GM18867 (cell line): ENCODE data around the gene PPP1R1B.

Experiments used
- ATAC-seq: cut with Tn5 transposase; IDR thresholded peaks from one replicate; pipeline ENCODE4 v1.9.1; 2021; ENCODE audit warnings: mild to moderate bottlenecking, moderate library complexity; ENCODE audit not compliant: unreplicated experiment

PPP1R1B gene

GRCh38 chr17:39614545-39615157 is 12.1 kb upstream of the PPP1R1B start:
- no peak for ATAC-seq

GRCh38 chr17:39615434-39615833 is 11.3 kb upstream of the PPP1R1B start:
- no peak for ATAC-seq

- ATAC-seq: no peak
Measured at GRCh38 chr17:39617100-39617445, 9.7 kb upstream of the PPP1R1B start.

GRCh38 chr17:39617446-39618245 is 9.1 kb upstream of the PPP1R1B start:
- peak; percentile 33 for ATAC-seq

- peak; percentile 7 for ATAC-seq
Measured at GRCh38 chr17:39618246-39618913, 8.4 kb upstream of the PPP1R1B start.

- ATAC-seq: no peak
Measured at GRCh38 chr17:39618956-39619785, 7.6 kb upstream of the PPP1R1B start.

GRCh38 chr17:39619786-39620101 is 7.0 kb upstream of the PPP1R1B start:
- ATAC-seq: no peak

GRCh38 chr17:39621523-39622379 is 5.0 kb upstream of the PPP1R1B start:
- peak; percentile 50 for ATAC-seq

GRCh38 chr17:39622380-39623006 is 4.3 kb upstream of the PPP1R1B start:
- peak; percentile 13 for ATAC-seq

- peak; percentile 45 for ATAC-seq
Measured at GRCh38 chr17:39623356-39623950, 3.3 kb upstream of the PPP1R1B start.

GRCh38 chr17:39624313-39624712 is 2.4 kb upstream of the PPP1R1B start:
- no peak for ATAC-seq

- no peak for ATAC-seq
Measured at GRCh38 chr17:39625198-39625785, 1.5 kb upstream of the PPP1R1B start.

- ATAC-seq: no peak
Measured at GRCh38 chr17:39627047-39627711, 427 bp downstream of the PPP1R1B start.

- ATAC-seq: no peak
Measured at GRCh38 chr17:39627712-39628516, 1.2 kb downstream of the PPP1R1B start.

GRCh38 chr17:39628655-39629493 is 2.1 kb downstream of the PPP1R1B start:
- no peak for ATAC-seq

GRCh38 chr17:39629494-39629880 is 2.7 kb downstream of the PPP1R1B start:
- ATAC-seq: no peak

- no peak for ATAC-seq
Measured at GRCh38 chr17:39629898-39630297, 3.1 kb downstream of the PPP1R1B start.
